Loucy (cell line): ENCODE results near the gene TASP1.

Experiments used
- H2AFZ ChIP-seq: fragments of 200-600 bp; sonication (generic); 2 replicates; pipeline ENCODE4 v1.6.0; 2016; ENCODE audit warnings: antibody characterized with exemption, mild to moderate bottlenecking, low read length, moderate library complexity
- H3F3A ChIP-seq: fragments of 200-600 bp; 2 replicates; pipeline ENCODE4 v1.6.0; 2016; ENCODE audit warnings: antibody characterized with exemption, low read depth, mild to moderate bottlenecking
- H3K27me3 ChIP-seq: fragments of 200-600 bp; sonication (generic); 2 replicates; pipeline ENCODE4 v1.6.1; 2014; ENCODE audit warnings: low read length, mild to moderate bottlenecking; ENCODE audit not compliant: insufficient read depth, poor library complexity, severe bottlenecking
- H3K36me3 ChIP-seq: fragments of 200-600 bp; sonication (generic); 2 replicates; pipeline ENCODE4 v1.6.1; 2016; ENCODE audit warnings: low read length; ENCODE audit not compliant: insufficient read depth
- H3K4me1 ChIP-seq: fragments of 200-600 bp; sonication (generic); 2 replicates; pipeline ENCODE4 v1.5.1; 2014; ENCODE audit warnings: low read length, mild to moderate bottlenecking; ENCODE audit not compliant: insufficient read depth, poor library complexity, severe bottlenecking
- H3K4me2 ChIP-seq: fragments of 200-600 bp; sonication (generic); 2 replicates; pipeline ENCODE4 v1.6.0; 2014; ENCODE audit warnings: antibody characterized with exemption, low read length, low read depth, mild to moderate bottlenecking; ENCODE audit not compliant: poor library complexity, severe bottlenecking
- H3K4me3 ChIP-seq: fragments of 200-600 bp; sonication (generic); 2 replicates; pipeline ENCODE4 v1.5.1; 2014; ENCODE audit warnings: low read length, mild to moderate bottlenecking, mixed read lengths; ENCODE audit not compliant: poor library complexity, severe bottlenecking
- H3K79me2 ChIP-seq: fragments of 200-600 bp; sonication (generic); 2 replicates; pipeline ENCODE4 v1.6.1; 2014; ENCODE audit warnings: low read length; ENCODE audit not compliant: insufficient read depth
- H3K9ac ChIP-seq: fragments of 200-600 bp; sonication (generic); 2 replicates; pipeline ENCODE4 v1.6.0; 2014; ENCODE audit warnings: mild to moderate bottlenecking, low read depth, low read length, moderate library complexity; ENCODE audit not compliant: poor library complexity, severe bottlenecking
- H3K9me2 ChIP-seq: fragments of 200-600 bp; sonication (generic); replicated peaks from 2 replicates; pipeline ENCODE4 v1.6.1; 2016; ENCODE audit warnings: low read depth, low read length, mixed read lengths
- H3K9me3 ChIP-seq: fragments of 200-600 bp; sonication (generic); 2 replicates; pipeline ENCODE4 v1.6.1; 2014; ENCODE audit warnings: mild to moderate bottlenecking, antibody characterized with exemption, low read length, low read depth; ENCODE audit not compliant: insufficient read depth
- H4K20me1 ChIP-seq: fragments of 200-600 bp; sonication (generic); 2 replicates; pipeline ENCODE4 v1.6.0; 2014; ENCODE audit warnings: antibody characterized with exemption, low read length, mild to moderate bottlenecking; ENCODE audit not compliant: insufficient read depth, poor library complexity, severe bottlenecking
- EZH2phosphoT487 ChIP-seq: fragments of 200-600 bp; IDR thresholded peaks from 2 replicates; pipeline ENCODE4 v1.6.1; 2018; ENCODE audit warnings: antibody characterized with exemption, mild to moderate bottlenecking, moderate library complexity, borderline replicate concordance
- TF ChIP-seq, protein P1 (sequence below): fragments of 200-600 bp; sonication (generic); conservative IDR thresholded peaks from 2 replicates; pipeline ENCODE4 v1.5.1; 2014; ENCODE audit warnings: mild to moderate bottlenecking, antibody characterized with exemption, low read length

The TASP1 gene

DNA sequence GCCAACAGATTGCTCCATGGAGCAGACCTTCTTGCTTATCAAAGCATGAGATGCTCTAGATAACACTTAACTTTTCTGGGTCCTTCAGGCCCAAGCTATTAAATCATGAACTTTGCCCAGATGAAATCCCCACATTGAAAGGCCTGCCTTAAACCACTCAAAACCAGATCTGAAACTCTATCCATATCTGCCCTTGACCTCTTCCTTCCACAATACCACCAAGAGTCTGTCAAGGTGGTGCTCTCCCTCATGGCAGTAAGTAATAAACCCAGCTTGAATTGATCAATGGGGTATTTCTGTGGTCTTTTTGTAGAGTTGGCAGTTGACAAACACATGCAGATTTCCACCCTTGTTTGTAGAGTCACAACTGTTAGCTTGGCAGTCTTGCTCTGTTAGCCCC, 282.1 kb downstream of the TASP1 start:
- H3K79me2 ChIP-seq: no peaks in the 10 kb centered on the region
- no peak for TF ChIP-seq EZH2phosphoT487
- TF ChIP-seq, protein P1, sequence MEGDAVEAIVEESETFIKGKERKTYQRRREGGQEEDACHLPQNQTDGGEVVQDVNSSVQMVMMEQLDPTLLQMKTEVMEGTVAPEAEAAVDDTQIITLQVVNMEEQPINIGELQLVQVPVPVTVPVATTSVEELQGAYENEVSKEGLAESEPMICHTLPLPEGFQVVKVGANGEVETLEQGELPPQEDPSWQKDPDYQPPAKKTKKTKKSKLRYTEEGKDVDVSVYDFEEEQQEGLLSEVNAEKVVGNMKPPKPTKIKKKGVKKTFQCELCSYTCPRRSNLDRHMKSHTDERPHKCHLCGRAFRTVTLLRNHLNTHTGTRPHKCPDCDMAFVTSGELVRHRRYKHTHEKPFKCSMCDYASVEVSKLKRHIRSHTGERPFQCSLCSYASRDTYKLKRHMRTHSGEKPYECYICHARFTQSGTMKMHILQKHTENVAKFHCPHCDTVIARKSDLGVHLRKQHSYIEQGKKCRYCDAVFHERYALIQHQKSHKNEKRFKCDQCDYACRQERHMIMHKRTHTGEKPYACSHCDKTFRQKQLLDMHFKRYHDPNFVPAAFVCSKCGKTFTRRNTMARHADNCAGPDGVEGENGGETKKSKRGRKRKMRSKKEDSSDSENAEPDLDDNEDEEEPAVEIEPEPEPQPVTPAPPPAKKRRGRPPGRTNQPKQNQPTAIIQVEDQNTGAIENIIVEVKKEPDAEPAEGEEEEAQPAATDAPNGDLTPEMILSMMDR: no peak
- H2AFZ ChIP-seq: no peak overlapping the region
- no peaks in the 10 kb centered on the region for H3K36me3 ChIP-seq
- no peak overlapping the region for H3K4me3 ChIP-seq
- no peak overlapping the region for H3K4me2 ChIP-seq
- no peaks in the 10 kb centered on the region for H3K9me3 ChIP-seq
- H3K27me3 ChIP-seq: no peaks in the 10 kb centered on the region
- no peak overlapping the region for H3K9ac ChIP-seq
- no peaks in the 10 kb centered on the region for H3K4me1 ChIP-seq
- no peaks in the 10 kb centered on the region for H3K9me2 ChIP-seq
- no peaks in the 10 kb centered on the region for H4K20me1 ChIP-seq
- no peaks in the 10 kb centered on the region for H3F3A ChIP-seq

DNA sequence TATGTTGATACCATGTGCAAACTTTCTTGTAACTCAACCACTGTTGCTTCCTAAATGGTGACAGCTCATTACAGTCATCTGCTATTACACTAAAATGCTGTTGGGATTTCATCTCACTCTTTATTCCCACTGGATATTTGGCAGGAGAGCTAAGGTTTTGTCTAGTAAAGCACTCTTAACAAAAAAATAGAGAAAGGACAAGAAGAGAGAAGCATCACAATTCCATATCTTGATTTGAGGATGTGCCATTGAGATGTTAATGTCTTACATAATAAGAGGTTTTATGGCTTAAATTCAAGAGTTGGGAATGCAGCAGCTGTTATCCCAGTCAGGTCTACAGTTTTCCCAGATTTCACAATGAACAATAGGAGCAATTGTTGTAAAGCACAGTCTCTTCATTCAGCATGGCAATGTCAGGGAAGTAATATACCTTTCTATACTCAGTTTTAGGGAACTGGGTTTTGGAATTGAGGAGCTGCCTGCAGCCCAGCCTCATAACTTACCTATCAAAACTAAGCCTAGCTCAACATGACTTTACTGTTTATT, 282.7 kb downstream of the TASP1 start:
- H3K9ac ChIP-seq: no peak overlapping the region
- no peak overlapping the region for H3K4me3 ChIP-seq
- no peak overlapping the region for H3K4me2 ChIP-seq
- no peaks in the 10 kb centered on the region for H3K9me3 ChIP-seq
- H3K36me3 ChIP-seq: no peaks in the 10 kb centered on the region
- H3K9me2 ChIP-seq: no peaks in the 10 kb centered on the region
- H3K4me1 ChIP-seq: no peaks in the 10 kb centered on the region
- H3F3A ChIP-seq: no peaks in the 10 kb centered on the region
- no peaks in the 10 kb centered on the region for H3K27me3 ChIP-seq
- H4K20me1 ChIP-seq: no peaks in the 10 kb centered on the region
- TF ChIP-seq EZH2phosphoT487: no peak
- TF ChIP-seq, protein P1: no peak
- H2AFZ ChIP-seq: no peak overlapping the region
- H3K79me2 ChIP-seq: no peaks in the 10 kb centered on the region

DNA sequence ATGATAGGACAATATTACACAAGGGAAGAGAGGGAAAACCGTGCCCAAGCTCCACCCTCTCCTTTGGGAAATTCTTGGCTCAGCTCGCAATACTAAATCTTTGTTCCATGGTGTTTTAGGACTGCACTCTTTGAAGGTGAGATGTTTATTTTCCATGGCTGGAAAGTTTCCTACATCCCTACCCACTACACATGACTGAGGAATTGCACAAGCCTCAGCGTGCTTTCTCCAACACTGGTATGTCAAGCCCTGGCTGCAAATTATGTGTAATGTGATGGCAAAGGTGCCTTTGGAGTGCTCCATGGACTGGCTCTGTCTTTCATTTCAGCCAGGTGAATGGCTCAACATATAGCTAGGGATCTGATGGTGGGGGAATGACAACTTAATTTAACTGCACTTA, 283.3 kb downstream of the TASP1 start:
- Histone ChIP-seq H3K4me2 (no peak overlapping the region), H3K36me3 (no peaks in the 10 kb centered on the region), H3F3A (no peaks in the 10 kb centered on the region), H3K79me2 (no peaks in the 10 kb centered on the region), H3K9me3 (no peaks in the 10 kb centered on the region), H3K4me1 (no peaks in the 10 kb centered on the region), H3K9ac (no peak overlapping the region), H4K20me1 (no peaks in the 10 kb centered on the region), H3K9me2 (no peaks in the 10 kb centered on the region), H3K4me3 (no peak overlapping the region), H3K27me3 (no peaks in the 10 kb centered on the region), H2AFZ (no peak overlapping the region)
- TF ChIP-seq, protein P1: no peak
- TF ChIP-seq EZH2phosphoT487: no peak
